MCF 10A (cell line): Measurements from ENCODE around the gene SIPA1. TPM values are rescaled to one million over a fixed set of nuclear protein-coding genes. Genes with fewer than 3 reads are reported as not detected.

ENCODE experiments used
- BruUV-seq: library from RNA; stranded (reverse); fragments of 400-500 nt; replicated peaks from 2 replicates; lab custom pipeline; 2021; lab: Mats Ljungman, UMichigan
- CTCF ChIA-PET: fragments of 300-600 bp; sonication (Branson Sonifier 250); formaldehyde crosslinking; extraction: SDS; loops from one replicate; lab custom pipeline; 2021; ENCODE audit warnings: antibody characterized with exemption, inconsistent platforms; lab: Yijun Ruan, JAX
- POLR2A ChIA-PET: fragments of 300-600, 350-650 bp; sonication (Branson Sonifier 250); formaldehyde crosslinking; extraction: SDS; loops from one replicate; lab custom pipeline; 2020; ENCODE audit warnings: antibody characterized with exemption, inconsistent platforms; lab: Yijun Ruan, JAX
- DNase-seq: peaks from one replicate; pipeline ENCODE4 v3.0.0-alpha.2; 2018; ENCODE audit not compliant: unreplicated experiment
- H3K27ac Mint-ChIP-seq: one replicate; pipeline ENCODE4 v1.8.0; 2022; ENCODE audit warnings: mild to moderate bottlenecking, low read depth, mixed read lengths; ENCODE audit not compliant: unreplicated experiment
- H3K27me3 Mint-ChIP-seq: one replicate; pipeline ENCODE4 v1.8.0; 2022; ENCODE audit warnings: mixed read lengths; ENCODE audit not compliant: insufficient read depth, unreplicated experiment
- H3K36me3 Mint-ChIP-seq: one replicate; pipeline ENCODE4 v1.8.0; 2022; ENCODE audit warnings: mild to moderate bottlenecking, moderate library complexity, mixed read lengths; ENCODE audit not compliant: insufficient read depth, unreplicated experiment
- H3K4me1 Mint-ChIP-seq: one replicate; pipeline ENCODE4 v1.8.0; 2022; ENCODE audit warnings: mixed read lengths; ENCODE audit not compliant: insufficient read depth, unreplicated experiment
- H3K4me3 Mint-ChIP-seq: one replicate; pipeline ENCODE4 v1.8.0; 2022; ENCODE audit warnings: mild to moderate bottlenecking, moderate library complexity, mixed read lengths; ENCODE audit not compliant: unreplicated experiment
- H3K9me3 Mint-ChIP-seq: one replicate; pipeline ENCODE4 v1.8.0; 2022; ENCODE audit warnings: mixed read lengths; ENCODE audit not compliant: unreplicated experiment
- intact Hi-C: fragments of 100-400 bp; cut with micrococcal nuclease; formaldehyde crosslinking; loops from 2 replicates; pipeline ENCODE4 v1.14.1; 2022
- total RNA-seq: library from RNA; stranded (reverse); gene quantifications from 2 replicates; pipeline ENCODE4 v1.2.3, GENCODE V29; 2022
- TF ChIP-seq, protein P1 (sequence below): fragments of 200-600 bp; IDR thresholded peaks from one replicate; pipeline ENCODE4 v1.8.0; 2022; ENCODE audit warnings: antibody characterized with exemption, mild to moderate bottlenecking; ENCODE audit not compliant: unreplicated experiment

SIPA1 gene
- total RNA-seq, 1 experiment from 2014 or later, result 4.9 TPM

DNA sequence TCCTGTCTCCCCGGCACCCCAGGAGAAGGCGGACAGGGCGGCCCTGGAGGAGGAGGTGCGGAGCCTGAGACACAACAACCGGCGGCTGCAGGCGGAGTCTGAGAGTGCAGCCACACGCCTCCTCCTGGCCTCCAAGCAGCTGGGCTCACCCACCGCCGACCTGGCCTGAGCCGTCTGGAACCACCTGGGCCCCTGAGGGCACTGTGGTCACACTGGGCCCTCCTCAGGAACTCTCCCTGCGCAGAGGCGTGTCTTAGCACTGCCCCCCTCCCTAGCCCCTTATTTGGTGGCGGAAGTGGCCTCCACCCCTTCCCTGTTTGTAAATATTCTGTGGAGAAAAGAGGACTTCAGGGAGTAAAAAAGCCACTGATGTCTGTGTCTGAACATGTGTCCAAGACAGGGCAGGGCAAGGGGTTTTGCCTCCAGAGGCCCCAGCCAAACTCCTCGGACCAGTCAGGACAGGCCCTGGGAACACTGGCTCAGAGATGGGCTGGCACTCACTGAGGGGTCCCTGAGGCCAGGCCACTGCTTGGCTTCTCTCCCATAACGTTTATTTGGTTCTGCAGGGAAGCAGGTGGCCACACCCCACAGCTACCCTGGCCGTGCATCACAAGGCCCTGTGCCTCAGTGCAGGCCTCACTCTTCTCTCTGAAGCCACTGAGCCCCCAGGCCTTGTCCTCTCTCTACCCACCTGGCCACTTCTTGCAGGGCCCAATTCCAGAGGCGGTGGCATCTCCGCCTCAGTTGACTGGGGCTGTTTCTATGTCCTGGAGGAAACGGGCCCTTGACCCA is 12.8 kb downstream of the SIPA1 start:
- H3K36me3 Mint-ChIP-seq, result peaks cover 21% of the 10 kb centered on the region
- intact Hi-C loops, result loop anchor here (5.0 kb wide), 1 partner anchor 33 kb away; the partner anchor contains the start of gene PCNX3
- TF ChIP-seq, protein P1, sequence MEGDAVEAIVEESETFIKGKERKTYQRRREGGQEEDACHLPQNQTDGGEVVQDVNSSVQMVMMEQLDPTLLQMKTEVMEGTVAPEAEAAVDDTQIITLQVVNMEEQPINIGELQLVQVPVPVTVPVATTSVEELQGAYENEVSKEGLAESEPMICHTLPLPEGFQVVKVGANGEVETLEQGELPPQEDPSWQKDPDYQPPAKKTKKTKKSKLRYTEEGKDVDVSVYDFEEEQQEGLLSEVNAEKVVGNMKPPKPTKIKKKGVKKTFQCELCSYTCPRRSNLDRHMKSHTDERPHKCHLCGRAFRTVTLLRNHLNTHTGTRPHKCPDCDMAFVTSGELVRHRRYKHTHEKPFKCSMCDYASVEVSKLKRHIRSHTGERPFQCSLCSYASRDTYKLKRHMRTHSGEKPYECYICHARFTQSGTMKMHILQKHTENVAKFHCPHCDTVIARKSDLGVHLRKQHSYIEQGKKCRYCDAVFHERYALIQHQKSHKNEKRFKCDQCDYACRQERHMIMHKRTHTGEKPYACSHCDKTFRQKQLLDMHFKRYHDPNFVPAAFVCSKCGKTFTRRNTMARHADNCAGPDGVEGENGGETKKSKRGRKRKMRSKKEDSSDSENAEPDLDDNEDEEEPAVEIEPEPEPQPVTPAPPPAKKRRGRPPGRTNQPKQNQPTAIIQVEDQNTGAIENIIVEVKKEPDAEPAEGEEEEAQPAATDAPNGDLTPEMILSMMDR, result no peak
- H3K27ac Mint-ChIP-seq, result no peak overlapping the region
- H3K9me3 Mint-ChIP-seq, result no peaks in the 10 kb centered on the region
- no peak overlapping the region for H3K4me3 Mint-ChIP-seq
- no TSS peak for BruUV-seq
- CTCF ChIA-PET, result interaction anchor here (1.0 kb wide), 1 partner anchor 27 kb away, joined by 3 read pairs; no protein-coding TSS in a partner anchor
- H3K27me3 Mint-ChIP-seq, result no peaks in the 10 kb centered on the region
- POLR2A ChIA-PET, result interaction anchor here (1.0 to 5.6 kb wide), 5 partner anchors 11 to 35 kb away, joined by 4 to 71 read pairs (median 9); partner anchors contain the start of genes PCNX3, RELA and SIPA1
- DNase-seq, result no peak
- peaks cover 25% of the 10 kb centered on the region for H3K4me1 Mint-ChIP-seq

DNA sequence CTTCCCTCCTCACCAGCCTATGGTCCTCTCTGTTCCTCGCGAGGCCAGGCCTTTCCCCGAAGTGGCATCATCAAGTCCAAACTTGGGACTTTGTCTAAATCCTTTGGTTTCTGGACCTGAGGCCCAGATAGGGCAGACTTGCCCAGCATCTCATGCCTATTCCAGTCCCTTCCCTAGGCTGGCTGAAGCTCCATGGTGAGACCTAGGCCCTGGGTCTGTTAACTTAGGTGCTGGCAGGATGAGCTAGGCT is 13.4 kb downstream of the SIPA1 start:
- peaks cover 25% of the 10 kb centered on the region for H3K4me1 Mint-ChIP-seq
- peaks cover 26% of the 10 kb centered on the region for H3K36me3 Mint-ChIP-seq
- DNase-seq, result no peak
- peak overlapping the region; percentile 95 for H3K27ac Mint-ChIP-seq
- POLR2A ChIA-PET, result interaction anchor here (1.6 to 5.6 kb wide), 5 partner anchors 11 to 69 kb away, joined by 7 to 71 read pairs (median 13); partner anchors contain the start of genes MAP3K11, PCNX3, RELA and RNASEH2C
- H3K9me3 Mint-ChIP-seq, result no peaks in the 10 kb centered on the region
- no TSS peak for BruUV-seq
- CTCF ChIA-PET, result interaction anchor here (1.0 kb wide), 1 partner anchor 27 kb away, joined by 3 read pairs; no protein-coding TSS in a partner anchor
- H3K4me3 Mint-ChIP-seq, result peak overlapping the region; percentile 78
- TF ChIP-seq, protein P1, result no peak
- intact Hi-C loops, result loop anchor here (5.0 kb wide), 1 partner anchor 34 kb away; the partner anchor contains the start of gene PCNX3
- H3K27me3 Mint-ChIP-seq, result no peaks in the 10 kb centered on the region

DNA sequence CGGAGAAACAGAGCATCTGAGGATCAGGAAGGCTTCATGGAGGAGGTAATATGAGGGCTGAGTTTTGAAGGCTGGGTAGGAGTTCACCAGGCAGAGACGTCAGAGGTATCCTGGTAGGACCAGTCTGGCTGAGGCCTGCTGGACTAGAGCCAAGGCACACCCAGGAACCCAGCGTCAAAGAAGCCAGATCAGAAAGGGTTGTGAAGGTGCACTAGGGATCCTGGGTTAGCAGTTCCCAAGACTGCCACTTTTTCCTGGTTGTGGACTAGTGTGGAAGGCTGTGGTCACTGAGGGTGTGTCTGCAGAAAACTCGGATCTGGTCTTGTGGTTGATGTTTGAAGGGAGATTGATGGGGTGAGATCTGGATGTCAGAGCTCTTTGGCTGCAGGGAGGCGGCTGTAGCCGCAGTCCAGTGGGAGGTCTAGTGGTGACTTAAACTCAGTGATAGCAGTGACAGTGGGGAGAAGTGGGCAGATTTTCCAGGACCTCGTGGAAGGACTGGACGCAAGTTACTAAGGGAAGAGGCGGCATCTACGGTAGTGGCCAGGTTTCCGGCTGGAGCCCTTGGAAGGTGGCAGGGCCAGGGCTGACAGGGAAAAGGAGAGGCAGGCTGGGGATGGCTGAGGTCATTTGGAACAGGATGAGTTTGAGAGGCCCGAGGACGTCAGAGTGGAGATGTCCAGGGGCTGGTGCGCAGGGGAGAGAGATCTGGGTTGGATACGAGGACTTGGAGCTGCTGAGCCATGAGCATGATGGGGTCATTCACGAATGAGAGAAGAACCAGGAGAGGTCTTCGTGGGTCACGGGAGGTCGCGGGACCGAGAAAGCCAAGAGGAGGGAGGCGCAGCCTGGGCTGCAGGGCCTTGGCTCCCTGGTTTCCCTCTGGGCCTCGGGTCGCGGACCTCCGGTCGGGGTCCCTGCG is 13.9 kb downstream of the SIPA1 start:
- H3K27ac Mint-ChIP-seq, result peak overlapping the region; percentile 95
- TF ChIP-seq, protein P1, result no peak
- peaks cover 32% of the 10 kb centered on the region for H3K36me3 Mint-ChIP-seq
- CTCF ChIA-PET, result interaction anchor here (0.5 to 1.0 kb wide), 2 partner anchors 28 to 839 kb away, joined by 3 read pairs; no protein-coding TSS in a partner anchor
- no peaks in the 10 kb centered on the region for H3K27me3 Mint-ChIP-seq
- intact Hi-C loops, result loop anchor here (5.0 kb wide), 1 partner anchor 35 kb away; the partner anchor contains the start of gene PCNX3
- POLR2A ChIA-PET, result interaction anchor here (0.9 to 5.6 kb wide), 13 partner anchors 8 to 237 kb away, joined by 3 to 71 read pairs (median 6); partner anchors contain the start of genes FIBP, KAT5, MAP3K11 and MUS81
- peak; percentile 62 for DNase-seq
- peak overlapping the region; percentile 78 for H3K4me3 Mint-ChIP-seq
- peaks cover 27% of the 10 kb centered on the region for H3K4me1 Mint-ChIP-seq
- no peaks in the 10 kb centered on the region for H3K9me3 Mint-ChIP-seq
- BruUV-seq, result no TSS peak
